ENCODE results near the gene GALR2.

- no peak for TF ChIP-seq CTCF (IDR thresholded peaks at IDR 0.05)
- no peak for TF ChIP-seq ZFX (IDR thresholded peaks at IDR 0.05; ENCODE audit: borderline replicate concordance)
Observed at GRCh38 chr17:76087531-76087930, 12.9 kb downstream of the GALR2 start.
